BJ (cell line): ENCODE measurements around the gene NAPA. TPM values are rescaled to one million over a fixed set of nuclear protein-coding genes. Genes with fewer than 3 reads are reported as not detected.
"Not testable (repeated sequence)": the region's sequence is repeated elsewhere in the genome, so short reads cannot be mapped to it uniquely, and the experiment has no call there.

Source experiments
- CTCF ChIA-PET: fragments of 350-600 bp; formaldehyde crosslinking; extraction: SDS; loops from one replicate; lab custom pipeline; 2021; ENCODE audit warnings: antibody characterized with exemption, inconsistent platforms; lab: Yijun Ruan, JAX
- POLR2A ChIA-PET: fragments of 300-600 bp; sonication (Branson Sonifier 250); formaldehyde crosslinking; extraction: SDS; loops from one replicate; lab custom pipeline; 2021; ENCODE audit warnings: antibody characterized with exemption; lab: Charles Lee
- DNase-seq: peaks from one replicate; pipeline ENCODE4 v3.0.0-alpha.2; 2011; ENCODE audit warnings: low read depth
- H3K27me3 ChIP-seq: 2 replicates; pipeline ENCODE4 v1.6.0; 2011; ENCODE audit warnings: low read length; ENCODE audit not compliant: control insufficient read depth, insufficient read depth
- H3K36me3 ChIP-seq: 2 replicates; pipeline ENCODE4 v1.5.1; 2011; ENCODE audit warnings: low read length; ENCODE audit not compliant: control insufficient read depth, insufficient read depth
- H3K4me3 ChIP-seq: 2 replicates; pipeline ENCODE4 v1.5.1; 2011; ENCODE audit warnings: low read depth, mild to moderate bottlenecking, control low read depth, low read length
- CTCF ChIP-seq: IDR thresholded peaks from 2 replicates; pipeline ENCODE4 v1.5.1; 2011; ENCODE audit warnings: low read depth, mild to moderate bottlenecking, control low read depth, inconsistent platforms, low read length, moderate library complexity; ENCODE audit not compliant: insufficient read depth
- polyA plus RNA-seq: library from polyadenylated mRNA; depleted of rRNA; stranded (reverse); fragments of >200 nt; gene quantifications from 2 replicates; pipeline ENCODE4 v1.2.3, GENCODE V29; 2011

The NAPA gene
- polyA plus RNA-seq, 1 experiment = 203 TPM

DNA sequence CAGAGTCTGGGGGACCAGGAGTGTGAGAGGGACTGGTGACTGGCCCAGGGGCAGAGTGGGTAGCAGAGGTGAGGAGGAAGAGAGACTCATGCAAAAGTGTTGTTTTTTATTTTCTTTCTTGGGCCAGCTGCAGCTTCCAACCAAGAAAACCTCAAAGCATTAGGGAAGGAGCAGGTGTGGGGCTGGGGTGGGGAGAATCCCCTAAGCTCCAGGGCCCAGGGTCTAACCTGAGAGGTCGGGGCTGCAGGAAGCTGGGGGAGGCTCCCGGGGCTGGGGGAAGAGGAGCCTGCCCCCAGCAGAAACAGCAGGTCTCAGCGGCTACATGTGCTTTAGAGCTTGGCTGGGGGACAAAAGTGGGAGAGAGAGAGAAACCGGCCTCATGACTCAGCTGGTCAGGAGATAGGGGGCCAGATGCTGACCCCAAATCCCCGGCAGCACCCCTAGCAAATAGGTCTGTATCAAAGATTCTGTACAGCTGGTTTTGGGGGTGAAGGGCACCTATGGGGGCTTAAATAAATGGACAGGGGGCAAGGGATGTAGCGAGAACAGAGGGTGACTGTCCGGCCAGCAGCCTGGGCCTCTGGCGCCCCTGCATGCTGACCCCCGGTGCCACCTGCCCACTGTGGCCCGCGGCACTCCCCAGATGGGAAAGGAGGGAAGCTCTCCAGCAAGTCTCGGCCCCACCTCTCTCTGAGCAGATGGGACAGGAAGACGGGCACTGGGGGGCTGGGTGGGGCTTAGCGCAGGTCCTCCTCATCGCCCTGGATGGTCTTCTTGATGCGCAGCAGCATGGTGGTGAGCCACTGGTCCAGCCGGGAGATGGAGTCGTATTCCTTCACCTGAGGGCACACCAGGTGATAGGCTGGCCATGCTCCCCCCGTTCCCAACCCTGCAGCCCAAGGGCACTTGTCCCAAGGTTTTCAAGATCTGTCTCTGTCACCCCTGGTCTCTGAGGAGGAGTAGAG lies 27.0 kb downstream of the NAPA start:
- ChIA-PET POLR2A (no interaction called here), CTCF (interaction anchor here (0.6 to 4.9 kb wide), 2 partner anchors 7 to 28 kb away, joined by 4 to 48 read pairs; partner anchors contain the start of gene NAPA)
- H3K36me3 ChIP-seq = peaks cover 13% of the 10 kb centered on the region
- H3K27me3 ChIP-seq = no peaks in the 10 kb centered on the region
- H3K4me3 ChIP-seq = no peak overlapping the region
- DNase-seq = no peak
- no peak for TF ChIP-seq CTCF

GRCh38 chr19:47486900-47487299 lies 28.0 kb downstream of the NAPA start:
- Histone ChIP-seq H3K4me3 (no peak overlapping the region), H3K27me3 (no peaks in the 10 kb centered on the region), H3K36me3 (peaks cover 8% of the 10 kb centered on the region)
- no peak for DNase-seq
- TF ChIP-seq CTCF = no peak
- ChIA-PET CTCF (interaction anchor here (0.6 to 4.9 kb wide), 2 partner anchors 8 to 28 kb away, joined by 4 to 48 read pairs; partner anchors contain the start of gene NAPA), POLR2A (no interaction called here)

- H3K27me3 ChIP-seq, H3K36me3 ChIP-seq, H3K4me3 ChIP-seq, POLR2A ChIA-PET, DNase-seq: not testable (repeated sequence)
- CTCF ChIA-PET = interaction anchor here (3.5 to 4.9 kb wide), 2 partner anchors 8 to 29 kb away, joined by 25 to 48 read pairs; partner anchors contain the start of gene NAPA
These were observed 28.6 kb downstream of the NAPA start for GRCh38 chr19:47486220-47486619.

GRCh38 chr19:47485210-47485609 lies 29.7 kb downstream of the NAPA start:
- no peak for DNase-seq
- TF ChIP-seq CTCF = no peak
- Histone ChIP-seq H3K4me3 (no peak overlapping the region), H3K36me3 (peaks cover 2% of the 10 kb centered on the region), H3K27me3 (no peaks in the 10 kb centered on the region)
- POLR2A ChIA-PET = no interaction called here
- CTCF ChIA-PET = interaction anchor here (1.6 to 4.9 kb wide), 4 partner anchors 9 to 57 kb away, joined by 11 to 48 read pairs (median 22); partner anchors contain the start of gene NAPA

- Histone ChIP-seq H3K27me3 (no peaks in the 10 kb centered on the region), H3K4me3 (peak within 1 kb of the TSS; percentile 90), H3K36me3 (peaks cover 2% of the 10 kb centered on the region; the same call in 1 of the 2 replicates)
- CTCF ChIA-PET = interaction anchor here (0.6 to 4.9 kb wide), 37 partner anchors 9 to 306 kb away, joined by 3 to 48 read pairs (median 4); partner anchors contain the start of genes NAPA and SLC8A2
- DNase-seq = peak; percentile 33
- TF ChIP-seq CTCF = peak; percentile 98
- POLR2A ChIA-PET = no interaction called here
These were observed 30.8 kb downstream of the NAPA start, which contains the start of gene KPTN for GRCh38 chr19:47483800-47484690. Gene KPTN, minus strand, starts transcription at chr19:47484219. Its CDS starts 59 bp downstream, at chr19:47484160.
